ENCODE data around the gene CTNNAL1. TPM values are rescaled to one million over a fixed set of nuclear protein-coding genes. Genes with fewer than 3 reads are reported as not detected.
A peak's percentile ranks its signal among the peaks of the same experiment; 100 is the strongest.
"Not testable (repeated sequence)": the region's sequence is repeated elsewhere in the genome, so short reads cannot be mapped to it uniquely, and the experiment has no call there.

CTNNAL1 gene
- polyA plus RNA-seq, 1 donor: 61.7 TPM

DNA sequence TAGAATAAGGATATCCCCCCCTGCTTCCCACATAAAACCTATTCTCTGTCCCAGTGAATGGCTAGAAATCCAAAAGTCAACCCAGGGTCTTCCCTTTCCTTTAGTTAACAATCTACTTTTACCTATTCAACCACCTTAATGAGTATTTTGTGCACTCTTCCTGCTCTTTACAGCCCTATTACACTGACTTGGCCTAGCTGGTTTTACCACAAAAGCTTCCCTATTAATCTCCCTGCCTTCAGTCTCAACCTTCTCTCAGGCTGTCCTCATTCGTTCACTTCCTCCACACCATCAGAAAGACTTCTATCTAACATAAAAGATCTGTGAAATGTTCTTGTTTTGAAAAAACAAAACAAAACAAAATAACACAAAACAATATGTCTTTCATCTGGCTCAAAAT lies 16.2 kb downstream of the CTNNAL1 start:
- DNase-seq: no peak

DNA sequence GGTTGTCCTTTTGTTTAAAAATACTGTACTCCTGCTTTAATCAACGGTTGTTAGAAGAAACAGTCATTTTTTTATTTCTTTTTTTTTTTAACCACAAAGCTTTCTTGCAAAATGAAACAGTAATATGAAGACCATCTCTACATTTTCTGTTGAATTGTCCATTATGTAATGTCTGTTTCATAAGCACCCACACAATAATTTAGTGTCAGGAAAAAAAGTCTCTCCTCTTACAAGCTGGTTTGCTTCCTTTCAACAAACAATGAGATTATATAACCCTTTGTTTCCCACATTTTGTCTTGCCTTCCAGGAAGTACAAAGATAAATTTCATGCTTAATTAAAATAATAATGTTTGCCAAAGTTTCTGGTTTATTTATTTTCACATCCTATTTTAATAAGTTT lies 16.7 kb downstream of the CTNNAL1 start:
- DNase-seq: no peak

DNA sequence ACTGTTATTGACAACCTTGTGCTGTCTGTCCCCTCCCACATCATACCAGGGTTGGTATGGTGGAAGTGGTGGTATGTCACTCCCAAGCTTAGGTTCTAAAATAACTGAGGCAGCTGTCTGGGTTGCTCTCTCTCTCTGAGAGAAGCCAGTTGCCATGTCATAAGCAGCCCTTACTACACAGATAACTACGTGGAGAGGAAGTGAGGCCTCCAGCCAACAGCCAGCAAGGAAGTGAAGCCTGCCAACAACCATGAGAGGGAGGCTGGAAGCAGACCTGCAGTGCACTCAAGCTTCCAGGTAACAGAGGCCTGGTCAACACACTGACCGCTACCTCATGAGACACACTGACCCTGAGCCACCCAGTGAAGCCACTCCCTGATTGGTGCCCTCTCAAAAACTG lies 18.6 kb downstream of the CTNNAL1 start:
- no peak for DNase-seq

DNA sequence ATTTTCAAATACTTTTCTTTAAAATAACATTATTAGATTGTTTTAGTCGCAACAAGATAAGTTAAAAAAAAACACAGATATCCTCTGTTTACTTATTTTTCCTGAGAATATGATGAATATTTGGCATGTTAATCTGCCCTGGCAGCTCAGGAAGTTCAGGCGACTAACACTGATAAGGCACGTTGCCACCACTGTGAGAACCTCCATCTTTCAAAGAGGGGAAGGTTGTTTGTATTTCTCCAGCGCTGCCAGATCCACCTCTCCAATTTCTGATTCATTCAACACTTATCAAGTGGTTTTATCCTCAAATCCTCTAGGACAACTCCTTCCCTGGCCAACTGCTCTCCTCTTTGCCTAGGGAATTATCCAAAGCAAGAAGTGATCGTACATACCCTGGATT lies 21.8 kb downstream of the CTNNAL1 start:
- DNase-seq: no peak

DNA sequence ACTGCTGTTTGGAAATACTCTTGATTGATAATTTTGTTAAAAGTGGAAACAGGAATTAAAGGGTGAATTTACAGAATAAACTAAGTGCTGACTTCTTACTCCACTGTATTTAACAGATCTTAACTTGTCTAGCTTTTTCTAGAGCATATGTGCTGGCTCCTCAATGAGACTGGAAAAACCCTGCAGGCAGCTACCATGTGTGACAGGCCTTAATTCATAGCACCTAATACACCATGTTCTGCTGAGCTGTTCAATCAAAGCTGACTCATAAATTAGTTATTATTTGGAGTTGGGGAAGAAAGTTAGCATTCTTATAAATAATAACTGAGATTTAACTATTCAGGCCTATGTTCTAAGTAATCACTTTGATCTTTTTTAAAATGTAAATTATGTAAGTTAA lies 29.4 kb downstream of the CTNNAL1 start:
- DNase-seq: no peak

DNA sequence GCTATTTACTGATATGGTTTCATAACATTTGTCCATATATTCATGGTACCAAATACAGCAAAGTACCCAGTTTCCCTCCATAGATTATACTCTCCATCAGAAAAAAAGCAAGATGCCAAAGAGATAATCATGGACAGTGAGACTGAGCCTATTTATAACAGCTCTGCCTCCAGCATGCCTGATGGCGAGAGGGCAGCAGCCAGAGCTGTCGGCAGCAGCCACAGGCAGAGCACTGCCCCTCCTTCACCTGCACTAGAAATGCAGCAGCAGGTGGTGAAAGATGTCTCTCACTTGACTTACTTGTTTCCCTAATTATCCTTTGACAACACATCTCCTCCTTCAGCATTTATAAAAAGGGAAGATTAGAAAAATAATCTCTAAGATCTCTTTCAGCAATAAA lies 32.4 kb downstream of the CTNNAL1 start:
- no peak for DNase-seq

DNA sequence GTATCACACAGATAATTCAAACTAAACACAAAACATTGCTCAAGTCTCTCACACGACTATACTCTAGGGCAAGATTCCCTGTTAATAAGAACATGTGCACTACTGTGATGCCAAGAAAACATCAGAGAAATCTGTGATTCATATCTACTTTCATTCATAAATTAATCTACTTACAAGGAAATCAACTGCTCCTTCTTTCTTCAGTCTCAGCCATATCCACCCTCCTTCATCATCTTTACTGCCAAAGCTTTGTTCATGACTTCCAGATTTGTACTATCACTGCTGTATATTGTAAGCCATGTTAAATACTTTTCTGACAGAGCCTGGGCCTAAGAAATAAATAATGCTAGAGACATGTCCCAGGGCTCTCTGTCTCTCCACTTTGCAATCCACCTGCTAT lies 35.1 kb downstream of the CTNNAL1 start:
- no peak for DNase-seq

DNA sequence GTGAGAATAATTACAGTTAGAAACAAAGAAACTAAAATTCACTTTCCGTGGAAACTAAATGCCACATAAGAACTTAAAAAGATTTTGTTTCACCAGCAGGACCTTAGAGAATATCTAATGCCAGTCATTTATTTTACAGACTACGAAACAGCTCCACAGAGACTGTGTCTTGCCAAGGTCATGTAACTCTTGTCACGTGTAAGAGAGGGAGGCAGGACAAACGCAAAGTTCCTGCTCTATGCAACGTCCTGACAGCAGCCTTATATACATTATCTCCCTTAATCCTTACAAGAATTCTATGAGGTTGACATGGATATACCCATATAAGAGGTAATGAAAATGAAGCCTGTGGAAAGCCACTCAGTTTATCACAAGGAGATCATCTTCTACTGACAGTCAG lies 39.4 kb downstream of the CTNNAL1 start:
- no peak for DNase-seq

DNA sequence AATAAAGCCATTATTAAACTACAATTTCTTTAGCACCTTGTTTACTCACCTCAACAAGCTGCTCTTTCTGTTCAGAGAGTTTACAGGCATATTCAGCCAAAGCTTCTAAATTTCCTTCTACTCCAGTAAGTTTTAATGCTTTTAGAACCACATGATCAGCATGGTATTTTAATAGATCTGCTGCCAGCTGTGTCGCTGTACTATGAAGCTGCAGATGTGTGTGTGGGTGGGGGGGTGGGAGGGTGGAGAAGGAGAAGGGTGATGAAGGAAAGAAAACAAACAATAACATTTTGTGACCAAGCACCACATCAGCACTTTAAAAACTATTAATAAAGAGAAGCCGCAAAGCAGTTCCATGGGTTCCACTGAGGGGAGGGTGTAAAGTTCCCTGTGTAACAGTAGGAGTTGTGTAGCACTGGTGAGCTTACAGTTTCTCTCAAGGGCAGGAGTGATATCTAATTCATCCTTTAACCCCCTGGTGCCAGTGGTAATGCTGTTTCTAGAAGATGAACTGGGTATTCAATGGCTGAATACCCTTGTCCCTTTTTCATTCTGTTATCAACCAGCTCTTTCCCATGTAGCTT lies 40.6 kb downstream of the CTNNAL1 start:
- DNase-seq: no peak

DNA sequence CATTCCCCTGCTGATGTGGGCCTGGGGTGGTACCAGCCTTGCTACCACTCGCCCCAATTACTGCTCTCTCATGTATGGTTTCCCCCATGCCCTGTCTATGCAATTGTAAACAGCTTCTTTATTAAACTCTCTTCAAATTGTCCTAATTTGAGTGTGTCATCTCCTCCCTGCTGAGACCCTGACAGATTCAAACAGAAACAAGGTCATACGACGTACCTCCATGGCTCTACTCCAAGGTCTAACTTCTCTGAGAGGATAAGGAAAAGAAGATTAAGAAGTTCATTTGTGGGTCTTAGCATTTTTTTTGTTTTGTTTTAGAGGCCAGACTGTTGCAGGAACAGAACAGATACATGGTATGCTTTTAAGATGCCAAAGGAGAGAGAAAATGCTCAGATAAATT lies 41.1 kb downstream of the CTNNAL1 start:
- DNase-seq: no peak

DNA sequence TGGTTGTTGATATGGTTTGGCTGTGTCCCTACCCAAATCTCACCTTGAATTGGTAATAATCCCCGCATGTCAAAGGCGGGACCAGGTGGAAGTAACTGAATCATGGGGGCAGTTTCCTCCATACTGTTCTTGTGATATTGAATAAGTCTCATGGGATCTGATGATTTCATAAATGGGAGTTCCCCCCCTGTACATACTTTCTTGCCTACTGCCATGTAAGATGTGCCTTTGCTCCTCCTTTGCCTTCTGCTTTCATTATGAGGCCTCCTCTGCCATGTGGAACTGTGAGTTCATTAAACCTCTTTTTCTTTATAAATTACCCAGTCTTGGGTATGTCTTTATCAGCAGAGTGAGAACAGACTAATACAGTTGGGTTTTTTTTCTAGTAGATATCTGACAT lies 41.9 kb downstream of the CTNNAL1 start:
- DNase-seq: not testable (repeated sequence)

DNA sequence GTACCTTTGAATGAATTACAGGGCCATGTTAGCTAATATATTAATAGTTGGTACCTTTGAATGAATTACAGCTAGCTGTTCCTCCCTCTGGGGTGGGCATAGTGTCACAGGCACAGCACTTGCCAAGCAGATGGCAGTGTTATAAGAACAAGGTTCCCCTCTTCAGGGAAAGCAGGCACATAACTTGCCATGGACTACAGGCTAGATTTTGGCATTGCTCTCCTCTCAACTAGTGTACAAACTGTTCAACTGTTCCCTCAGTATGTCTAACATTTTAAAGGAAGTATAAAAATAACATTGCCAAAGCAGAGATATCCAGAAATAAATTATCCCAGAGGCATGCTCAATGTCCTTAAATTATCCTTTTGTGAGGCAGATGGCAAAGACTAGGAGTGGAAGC lies 45.4 kb downstream of the CTNNAL1 start:
- no peak for DNase-seq

DNA sequence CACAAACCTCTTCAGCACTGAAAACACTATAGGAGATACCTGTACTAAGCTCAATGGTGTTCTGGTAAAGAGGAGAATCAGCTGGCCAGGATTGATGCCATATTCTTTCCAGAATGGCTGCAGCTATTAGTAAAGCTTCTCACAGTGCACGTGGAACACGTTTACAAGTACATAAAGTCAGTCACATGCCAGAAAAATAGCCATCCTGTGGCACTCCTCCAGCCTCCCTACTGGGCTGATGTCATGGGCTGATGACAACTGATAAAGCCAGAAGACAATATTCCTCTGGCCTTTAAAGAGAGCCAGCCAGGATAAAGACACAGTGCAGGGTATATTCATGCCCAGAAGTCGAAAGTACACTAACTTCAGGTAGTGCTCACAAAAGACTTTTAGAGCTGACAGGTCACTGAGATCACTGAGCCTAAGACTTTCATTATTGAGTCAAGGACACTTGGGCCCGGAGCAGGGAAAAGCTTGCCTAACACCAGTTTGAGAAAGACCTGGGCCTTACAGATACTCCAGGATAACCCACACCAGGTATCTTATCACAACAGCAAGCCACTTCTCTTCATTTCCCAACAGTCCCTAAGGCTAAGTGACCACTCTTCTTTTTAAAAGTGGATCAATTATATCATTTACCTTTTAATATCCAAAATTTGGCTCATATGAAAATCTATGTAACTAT lies 49.7 kb downstream of the CTNNAL1 start:
- no peak for DNase-seq

DNA sequence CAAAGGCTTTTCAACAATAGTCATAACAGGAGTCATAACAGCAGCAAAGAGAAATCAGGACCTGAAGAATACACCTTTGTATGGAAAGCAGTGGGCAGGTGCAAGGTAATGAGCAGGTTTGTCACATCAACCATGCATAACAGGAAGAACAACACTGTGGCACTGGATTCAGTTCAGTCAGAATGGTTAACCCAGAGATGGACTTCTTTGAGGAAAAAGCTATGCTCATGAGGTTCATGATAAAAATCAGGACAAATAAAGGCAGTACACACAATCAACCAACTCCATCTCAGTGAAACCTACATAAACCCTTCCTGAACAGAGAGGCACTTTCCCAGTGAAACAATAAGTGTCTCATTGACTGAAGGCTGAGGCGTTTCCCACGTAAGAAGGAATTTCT lies 52.1 kb downstream of the CTNNAL1 start:
- no peak for DNase-seq

DNA sequence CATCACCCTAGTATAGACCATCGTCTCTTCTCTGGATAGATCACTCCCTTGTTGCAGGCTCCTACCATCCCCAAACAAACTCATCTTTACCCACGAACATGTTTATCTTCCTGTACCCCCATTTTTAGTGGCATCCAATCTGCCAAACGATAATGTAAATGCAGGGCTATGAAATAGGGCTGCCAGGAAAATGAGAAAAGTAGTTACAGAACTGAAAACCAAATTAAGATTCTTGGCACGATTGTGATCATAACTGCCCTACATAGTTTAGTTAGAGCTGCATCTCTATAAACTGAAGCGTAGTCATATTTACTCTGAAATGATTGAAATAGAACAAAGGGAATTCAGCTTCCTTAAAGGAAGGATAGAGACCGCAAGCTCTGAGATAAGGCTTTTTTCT lies 53.0 kb downstream of the CTNNAL1 start:
- no peak for DNase-seq

DNA sequence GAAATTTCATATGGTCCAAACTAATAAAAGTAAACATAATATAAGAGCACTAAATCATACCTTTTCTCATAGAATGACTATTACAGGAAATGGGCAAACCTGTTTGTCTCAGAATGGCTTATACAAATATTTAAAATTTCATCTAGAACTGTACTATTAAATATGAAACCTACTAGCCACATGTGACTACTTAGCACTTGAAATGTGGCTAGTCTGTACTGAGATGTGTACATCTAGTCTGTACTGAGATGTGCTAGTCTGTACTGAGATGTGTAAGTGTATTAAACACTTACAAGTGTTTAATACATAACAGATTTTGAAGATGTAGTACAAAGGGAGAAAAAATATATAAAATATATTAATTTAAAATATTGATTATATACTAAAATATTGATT lies 56.7 kb downstream of the CTNNAL1 start:
- DNase-seq: no peak

DNA sequence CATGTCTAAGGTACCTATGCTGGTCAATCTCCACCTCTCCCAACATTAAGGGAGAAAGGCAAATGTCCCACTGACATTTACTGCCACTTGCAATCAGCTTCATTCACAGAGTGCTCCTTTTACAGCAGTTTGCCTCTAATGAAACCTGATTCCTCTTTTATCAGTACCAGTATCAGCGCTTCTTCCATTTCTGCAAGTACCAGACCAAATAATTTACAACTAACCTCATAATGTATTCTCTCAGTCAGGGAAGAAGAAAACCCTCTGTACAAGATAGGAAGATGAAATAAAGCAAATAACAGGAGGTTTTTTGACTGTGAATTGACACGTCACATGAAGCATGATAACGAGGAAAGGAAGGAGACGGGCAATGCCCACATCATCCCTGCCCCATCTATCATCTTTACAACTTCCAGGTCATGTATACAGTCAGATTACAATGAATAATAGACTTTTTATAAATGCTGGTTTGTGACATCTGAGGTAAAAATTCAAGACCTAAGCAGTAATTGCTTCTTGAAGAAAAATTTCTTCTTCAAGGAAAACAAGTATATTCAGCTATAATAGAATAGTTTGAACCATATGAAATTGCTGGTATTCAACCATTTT lies 57.2 kb downstream of the CTNNAL1 start:
- no peak for DNase-seq

DNA sequence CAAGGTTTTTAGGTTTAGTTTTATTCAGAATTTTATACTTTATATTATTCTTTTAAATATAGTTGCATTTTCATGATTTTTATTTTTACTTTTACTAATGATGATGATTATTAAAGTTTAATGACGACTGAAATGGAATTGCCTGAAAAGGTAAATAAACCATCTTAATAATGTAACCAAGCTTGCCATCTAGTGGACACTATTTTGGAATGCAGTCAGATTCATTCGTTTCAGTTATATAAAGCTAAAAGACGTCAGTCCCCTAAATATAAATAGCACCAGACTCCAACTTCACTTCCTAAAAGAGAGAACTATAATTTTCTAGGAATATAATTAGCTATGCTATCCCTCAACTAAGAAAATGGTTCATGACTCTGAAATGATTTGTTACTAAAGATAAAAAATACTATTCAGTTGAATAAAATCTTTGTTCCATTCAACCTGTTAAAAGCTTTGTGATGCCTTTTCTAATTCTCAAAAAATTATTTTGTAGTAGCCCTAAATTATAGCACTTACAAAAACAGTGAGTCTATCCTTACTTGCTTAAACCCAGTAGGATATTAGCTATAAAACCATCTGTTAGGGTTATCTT lies 59.2 kb downstream of the CTNNAL1 start:
- DNase-seq: peak; percentile 51

DNA sequence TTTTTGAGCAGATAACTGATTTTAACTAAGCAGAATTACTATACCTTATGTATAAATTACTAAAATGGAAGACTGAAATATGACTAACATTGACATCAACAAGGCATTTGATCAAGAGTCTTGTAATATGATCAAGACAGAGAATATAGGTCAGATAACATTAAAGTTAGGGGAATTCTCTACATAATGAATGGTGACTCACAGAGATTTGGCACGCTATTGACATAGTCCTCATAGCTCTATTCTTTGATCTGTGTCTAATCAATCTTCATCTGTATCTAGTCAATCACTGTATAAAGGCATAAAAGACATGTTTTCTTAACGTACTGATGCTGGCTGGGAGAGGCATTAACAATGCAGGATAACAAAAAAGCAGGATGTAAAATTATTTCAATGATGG lies 61.7 kb downstream of the CTNNAL1 start:
- DNase-seq: no peak

DNA sequence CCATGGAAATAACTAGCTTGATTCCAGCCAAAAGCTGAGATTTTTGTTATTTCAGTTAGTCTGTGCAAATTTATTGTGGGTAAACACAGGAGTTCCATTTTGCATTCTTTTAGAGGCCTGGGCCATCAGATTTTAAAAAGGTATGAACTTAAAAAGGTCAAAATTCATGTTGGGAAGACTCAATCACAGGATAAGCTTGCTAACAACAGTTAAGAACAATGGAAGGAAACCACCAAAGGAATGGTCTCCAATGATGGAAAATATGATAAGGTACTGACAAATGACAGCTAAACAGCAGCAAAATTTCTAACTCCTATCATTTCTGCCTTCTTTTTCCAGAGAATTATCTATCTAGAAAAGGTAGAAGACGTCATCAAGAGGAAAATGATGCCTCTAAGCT lies 63.1 kb downstream of the CTNNAL1 start:
- DNase-seq: no peak

DNA sequence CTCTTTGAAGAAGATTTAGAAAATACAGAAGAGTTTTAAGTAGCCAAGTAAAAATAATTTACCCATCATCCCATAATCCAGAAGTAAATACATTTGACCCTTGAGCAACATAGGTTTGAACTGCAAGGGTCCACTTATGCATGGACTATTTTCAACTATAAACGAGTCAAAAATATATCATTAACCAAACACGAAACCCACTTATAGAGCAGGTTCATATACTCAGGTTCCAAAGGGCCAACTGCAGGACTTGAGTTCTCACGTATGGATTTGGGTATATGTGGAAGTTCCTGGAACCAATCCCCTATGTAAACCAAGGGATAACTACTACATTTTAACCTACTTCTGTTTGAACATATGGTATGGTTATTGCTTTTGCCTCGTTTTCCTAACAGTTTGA lies 73.3 kb downstream of the CTNNAL1 start:
- DNase-seq: no peak

DNA sequence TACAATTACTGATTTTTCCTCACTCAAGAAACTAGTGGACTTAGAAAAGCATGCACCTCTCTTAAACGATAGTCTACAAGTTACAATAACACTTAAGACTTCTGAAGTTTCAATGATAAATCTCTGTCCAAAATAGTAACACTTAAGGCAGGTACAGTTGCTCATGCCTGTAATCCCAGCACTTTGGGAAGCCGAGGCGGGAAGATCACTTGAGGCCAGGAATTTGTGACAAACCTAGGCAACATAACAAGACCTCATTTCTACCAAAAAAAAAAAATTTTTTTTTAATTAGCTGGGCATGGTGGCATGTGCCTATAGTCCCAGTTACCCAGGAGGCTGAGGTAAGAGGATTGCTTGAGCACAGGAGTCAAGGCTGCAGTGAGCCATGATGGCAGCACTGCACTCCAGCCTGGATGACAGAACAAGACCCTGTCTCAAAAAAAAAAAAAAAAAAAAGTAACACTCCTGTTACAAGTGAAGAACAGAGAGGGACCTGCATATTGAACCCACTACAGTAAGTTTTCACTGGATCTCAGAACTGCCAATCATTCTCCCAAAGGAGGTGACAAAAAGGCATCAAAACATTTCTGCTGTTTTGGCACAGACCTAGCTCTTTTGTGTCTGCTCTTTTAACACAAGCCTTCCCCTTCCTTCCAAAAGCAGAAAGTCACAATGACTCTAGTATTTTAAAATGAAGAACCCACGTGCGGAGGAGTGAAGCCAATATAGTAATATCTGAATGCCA lies 75.6 kb downstream of the CTNNAL1 start:
- no peak for DNase-seq

DNA sequence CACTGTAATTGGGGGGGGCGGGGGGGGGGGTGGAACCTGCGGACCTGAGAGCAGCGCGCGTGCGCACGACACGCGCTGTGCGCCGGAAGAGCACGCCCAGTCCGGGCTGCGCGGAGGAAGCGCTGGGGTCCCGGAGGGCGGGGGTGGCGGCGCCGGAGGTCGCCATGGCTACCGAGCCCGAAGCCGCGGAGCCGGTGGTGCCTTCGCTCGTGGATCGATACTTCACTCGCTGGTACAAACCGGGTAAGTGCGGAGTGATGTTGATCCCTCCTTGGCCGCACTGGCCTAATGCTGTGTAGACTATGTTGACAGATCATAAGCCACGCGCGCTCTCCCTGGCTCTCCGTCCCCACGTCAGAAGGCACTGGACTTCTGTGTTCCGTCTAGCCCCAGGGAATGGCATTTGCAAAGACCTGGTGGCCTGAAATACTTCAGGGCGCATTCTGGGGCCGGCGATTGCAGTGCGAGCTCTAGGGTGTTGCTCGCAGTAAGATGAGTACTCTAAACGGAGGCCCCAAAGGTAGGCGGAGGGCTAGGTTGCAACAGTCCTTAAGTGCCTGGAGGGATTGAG lies 78.9 kb downstream of the CTNNAL1 start, which contains the start of gene ABITRAM:
Gene ABITRAM (plus strand): TSS at position 78 of the 571 bp plus-strand sequence. CDS start 87 bp downstream, at position 165.
- peak; percentile 77 for DNase-seq

All from left kidney (tissue), 2 donors.